ENCODE results near the gene RARA.

RARA gene

DNA sequence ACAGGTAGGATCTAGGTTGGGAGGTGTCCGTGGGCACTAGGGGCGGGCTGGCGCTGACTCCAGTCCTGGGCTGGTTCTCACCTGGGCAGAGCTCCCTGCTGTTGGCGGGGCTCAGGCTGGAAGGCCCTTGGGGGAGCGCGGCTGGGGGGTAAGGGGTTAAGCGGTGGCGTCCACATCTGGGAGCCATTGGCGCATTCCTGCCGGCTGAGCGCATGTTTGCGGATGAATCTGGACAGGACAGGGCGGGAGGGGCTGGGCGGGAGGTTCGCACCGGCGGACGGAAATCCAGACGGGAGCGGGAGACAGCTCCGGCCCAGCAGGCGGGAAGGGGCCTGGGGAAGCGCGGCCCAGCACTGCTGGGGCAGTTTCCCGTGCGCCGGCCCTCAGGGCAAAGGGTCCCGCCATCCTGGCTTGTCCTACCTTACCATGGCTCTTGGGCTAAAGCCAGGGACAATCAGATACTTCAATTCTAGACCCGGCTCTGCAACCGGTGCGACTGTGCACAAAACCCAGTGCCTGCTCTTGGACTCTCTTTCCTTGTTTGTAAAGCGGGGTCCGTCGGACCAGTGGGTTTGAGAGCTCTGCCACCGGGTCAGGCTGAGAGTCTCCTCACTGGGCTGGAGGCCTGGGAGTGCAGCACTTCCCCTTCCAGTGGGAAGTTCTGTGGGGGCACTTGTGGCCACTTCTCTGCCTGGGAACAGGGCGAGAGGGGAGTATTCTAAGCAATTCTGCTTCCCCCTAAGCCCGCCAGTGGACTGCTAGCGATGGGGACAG lies 7.8 kb downstream of the RARA start:
- no peak for DNase-seq

DNA sequence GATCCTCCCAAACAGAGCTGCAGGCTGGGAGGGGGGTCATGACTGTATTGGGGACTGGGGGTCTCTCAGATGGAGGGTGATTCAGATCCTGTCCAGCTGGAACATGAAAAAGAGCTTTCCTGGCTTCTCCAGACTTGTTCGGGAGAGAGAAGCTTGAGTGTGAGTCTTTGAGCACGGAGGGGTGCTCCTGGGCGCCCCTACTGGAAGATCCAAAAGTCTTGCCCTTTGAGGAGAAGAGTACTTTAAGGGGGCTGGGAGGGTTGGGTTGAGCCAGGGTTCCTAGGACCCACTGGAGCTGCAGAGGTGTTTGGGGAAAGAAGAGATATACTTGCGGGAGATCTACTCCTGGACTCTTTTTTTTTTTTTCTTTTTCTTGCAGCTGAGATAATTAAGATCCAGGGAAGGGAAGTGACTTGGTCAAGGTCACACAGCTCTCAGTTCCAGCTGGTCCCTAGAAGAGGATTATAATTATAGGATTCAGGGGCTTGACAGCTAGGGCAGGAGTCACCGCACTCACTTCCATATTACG lies 8.4 kb downstream of the RARA start:
- peak; percentile 65 for DNase-seq

DNA sequence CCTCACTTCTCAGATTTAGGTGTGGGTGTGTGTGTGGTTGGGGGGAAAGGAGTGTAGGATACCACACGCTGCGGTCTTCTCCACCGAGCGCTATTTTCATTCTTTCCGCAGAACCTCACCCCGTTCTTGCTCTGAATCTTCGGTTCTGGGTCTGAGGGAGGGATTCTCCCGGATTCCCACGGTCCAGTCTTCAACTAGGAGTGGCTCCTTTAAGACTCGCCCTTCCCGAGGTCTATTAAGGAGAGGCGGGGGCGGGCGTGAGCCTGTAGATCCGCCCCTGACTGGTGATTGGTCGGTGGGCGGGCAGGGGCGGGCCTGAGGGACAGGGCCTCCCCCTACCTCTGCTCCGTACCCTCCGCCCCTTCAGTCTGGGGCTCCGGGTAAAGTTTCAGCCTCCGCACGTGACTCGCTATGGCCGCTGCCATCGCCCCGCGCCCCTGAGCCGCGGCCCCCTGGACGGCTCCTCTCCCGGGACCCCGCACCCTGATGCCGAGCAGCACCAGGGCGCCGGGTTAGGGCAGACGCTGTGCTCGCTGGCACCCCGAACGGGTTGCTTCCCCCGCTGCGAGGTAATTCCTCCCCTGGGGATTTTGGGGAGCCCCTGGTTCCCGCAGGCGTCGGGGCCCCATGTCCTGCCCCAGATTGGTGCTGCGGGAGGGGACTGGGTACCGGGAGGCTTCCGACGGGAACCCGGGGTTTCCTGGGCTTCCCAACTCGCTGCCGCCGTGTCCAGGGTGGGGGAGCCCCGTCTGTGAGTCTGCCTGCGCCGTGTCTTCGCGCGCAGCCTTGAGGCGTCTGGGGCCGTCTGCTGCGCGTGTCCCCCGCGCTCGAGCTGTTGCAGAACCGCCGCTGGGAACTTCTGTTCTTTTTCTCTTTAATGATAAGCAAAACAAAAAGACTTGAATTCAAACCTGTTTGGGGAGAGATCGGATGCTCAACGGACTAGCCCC lies 9.2 kb downstream of the RARA start:
- DNase-seq, result peak; percentile 94

DNA sequence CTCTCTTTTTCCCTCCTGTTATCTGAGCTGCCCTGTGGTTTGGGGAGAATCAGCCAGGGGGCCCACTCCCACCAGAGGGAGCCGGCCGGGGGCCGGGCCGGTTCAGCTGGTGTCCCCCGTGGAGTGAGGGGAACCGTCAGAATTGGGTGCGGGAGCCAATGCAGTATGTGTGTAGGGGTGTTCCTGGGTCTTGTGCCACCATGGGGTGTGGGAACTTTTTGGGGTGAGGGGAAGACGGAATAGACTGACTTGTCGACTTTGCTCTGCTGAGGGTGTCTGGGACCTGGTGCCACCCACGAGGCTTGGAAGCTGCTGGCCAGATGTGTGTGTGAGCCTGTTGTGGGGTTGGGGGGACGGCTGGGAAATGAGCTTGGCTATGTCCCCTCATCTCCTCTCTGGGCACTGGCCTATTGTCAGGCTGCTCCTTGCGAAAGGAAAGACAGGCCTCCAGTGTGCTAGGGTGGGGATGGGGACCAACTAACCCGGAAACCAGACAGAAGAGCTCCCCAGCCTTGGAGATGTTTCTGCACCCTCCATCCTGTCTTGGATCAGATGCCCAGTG lies 9.9 kb downstream of the RARA start:
- no peak for DNase-seq

DNA sequence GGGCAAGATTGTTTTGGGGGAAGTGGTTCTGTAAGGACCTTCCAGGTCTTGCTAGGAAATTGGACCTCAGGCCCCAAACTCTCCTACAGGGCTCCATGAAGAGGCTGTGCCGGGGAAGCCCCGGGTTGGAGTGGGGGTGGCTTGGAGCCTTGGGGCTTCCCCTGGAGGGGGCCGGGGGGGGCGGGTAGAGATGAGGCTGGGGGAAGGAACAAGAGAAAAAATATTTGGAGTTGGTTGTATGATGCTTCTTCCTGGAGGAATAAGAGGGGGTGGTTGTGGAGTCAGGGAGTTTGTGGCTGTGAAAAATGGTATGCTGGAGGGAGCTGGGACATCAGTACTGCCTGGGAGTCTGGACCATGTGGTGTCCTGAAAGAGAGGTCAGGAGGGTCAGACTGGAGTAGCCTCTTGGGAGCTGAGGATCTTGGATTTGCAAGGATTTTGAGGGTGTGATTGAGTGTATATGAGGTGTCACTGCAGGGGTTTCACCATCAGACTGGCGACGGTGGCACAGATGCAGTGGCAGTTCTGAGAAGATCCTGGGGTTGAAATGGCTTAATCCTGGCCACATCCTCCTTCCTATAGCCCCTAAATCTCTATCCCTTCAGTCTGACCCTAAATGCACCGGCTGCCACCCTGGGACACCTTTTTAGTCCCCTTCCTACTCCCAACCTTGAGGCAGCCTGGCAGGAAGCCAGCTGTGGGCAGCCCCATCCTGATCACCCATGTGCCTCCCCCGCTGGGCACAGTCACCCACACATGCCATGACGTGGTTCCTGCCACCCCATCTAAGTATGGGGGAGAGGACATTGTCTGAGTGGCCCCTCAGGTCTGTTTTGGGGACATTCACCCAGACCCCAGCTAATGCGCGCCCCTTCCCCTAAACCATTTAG lies 10.9 kb downstream of the RARA start:
- DNase-seq, result peak; percentile 68

DNA sequence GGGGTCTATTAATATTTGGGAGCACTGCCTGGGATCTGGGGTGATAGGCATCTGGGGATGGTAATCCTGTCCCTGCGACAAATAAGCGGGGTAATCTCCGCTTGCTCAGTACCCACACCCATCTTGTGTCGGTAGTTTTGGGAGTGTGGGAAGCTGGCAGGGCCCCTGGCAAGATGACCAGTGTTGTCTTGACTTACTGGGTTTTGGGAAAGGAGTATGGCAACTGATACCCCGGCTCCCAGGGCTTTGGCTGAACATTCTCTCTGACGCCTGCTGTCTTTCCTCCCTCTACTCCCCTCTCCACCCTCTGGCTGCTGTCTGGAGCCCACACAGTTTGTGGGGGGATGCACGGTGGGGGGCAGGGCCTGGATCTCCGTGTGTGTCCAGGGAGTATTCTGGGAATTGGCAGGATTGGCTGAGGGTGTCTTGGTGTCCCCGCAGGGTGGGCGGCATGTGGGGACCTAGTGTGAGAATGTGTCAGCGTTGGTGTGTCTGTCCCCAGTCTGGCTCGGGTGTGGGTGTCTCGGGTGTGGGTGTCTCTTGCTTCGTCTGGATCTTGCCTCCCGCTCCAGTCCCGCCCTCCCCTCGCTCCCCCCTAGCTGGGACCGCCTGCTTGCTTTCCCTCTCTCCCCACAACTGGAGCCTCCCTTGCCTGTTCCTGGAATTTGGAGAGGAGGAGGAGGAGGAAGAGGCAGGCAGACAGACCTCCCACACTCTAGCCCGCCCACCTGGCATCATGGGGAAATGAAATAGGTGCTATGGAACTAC lies 12.0 kb downstream of the RARA start:
- no peak for DNase-seq

DNA sequence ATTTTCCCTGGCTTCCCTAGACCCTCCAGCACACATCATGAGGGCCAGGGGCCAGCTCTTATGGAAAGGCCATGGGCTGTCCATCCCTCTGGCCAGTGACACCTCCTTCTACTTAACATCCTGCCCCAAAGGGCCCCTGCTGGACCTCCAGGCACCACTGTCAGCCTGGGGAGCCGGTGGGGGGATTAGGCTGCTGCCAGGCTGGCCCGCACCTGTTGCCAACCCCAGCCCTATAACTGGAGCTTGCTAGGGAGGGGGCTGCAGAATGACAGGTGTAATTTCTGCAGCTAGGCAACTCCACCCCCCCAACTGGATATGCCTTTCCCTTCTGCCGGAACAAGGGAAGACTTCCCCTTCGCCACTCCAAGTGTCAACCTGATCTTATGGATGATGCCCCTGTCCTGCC lies 12.5 kb downstream of the RARA start:
- no peak for DNase-seq

DNA sequence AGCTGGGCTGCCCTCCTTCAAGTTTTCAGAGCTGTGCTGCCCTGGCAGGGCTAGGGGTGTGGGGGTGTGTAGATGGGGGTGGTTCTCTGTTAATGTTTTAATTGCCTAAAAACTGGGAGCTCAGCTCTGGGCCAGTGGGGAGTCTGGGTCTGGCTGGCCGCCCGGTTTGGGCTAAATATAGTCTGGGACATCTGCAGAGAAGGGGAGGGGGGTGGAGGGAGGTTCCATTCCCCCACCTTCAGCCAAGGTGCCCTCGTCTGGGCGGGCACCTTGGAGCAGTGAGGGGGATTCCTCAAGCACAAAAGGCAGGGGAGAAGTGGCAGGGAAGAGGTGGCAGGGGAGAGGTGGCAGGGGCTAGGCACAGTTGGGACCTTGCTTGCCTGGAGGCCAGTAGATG lies 13.0 kb downstream of the RARA start:
- DNase-seq, result no peak

DNA sequence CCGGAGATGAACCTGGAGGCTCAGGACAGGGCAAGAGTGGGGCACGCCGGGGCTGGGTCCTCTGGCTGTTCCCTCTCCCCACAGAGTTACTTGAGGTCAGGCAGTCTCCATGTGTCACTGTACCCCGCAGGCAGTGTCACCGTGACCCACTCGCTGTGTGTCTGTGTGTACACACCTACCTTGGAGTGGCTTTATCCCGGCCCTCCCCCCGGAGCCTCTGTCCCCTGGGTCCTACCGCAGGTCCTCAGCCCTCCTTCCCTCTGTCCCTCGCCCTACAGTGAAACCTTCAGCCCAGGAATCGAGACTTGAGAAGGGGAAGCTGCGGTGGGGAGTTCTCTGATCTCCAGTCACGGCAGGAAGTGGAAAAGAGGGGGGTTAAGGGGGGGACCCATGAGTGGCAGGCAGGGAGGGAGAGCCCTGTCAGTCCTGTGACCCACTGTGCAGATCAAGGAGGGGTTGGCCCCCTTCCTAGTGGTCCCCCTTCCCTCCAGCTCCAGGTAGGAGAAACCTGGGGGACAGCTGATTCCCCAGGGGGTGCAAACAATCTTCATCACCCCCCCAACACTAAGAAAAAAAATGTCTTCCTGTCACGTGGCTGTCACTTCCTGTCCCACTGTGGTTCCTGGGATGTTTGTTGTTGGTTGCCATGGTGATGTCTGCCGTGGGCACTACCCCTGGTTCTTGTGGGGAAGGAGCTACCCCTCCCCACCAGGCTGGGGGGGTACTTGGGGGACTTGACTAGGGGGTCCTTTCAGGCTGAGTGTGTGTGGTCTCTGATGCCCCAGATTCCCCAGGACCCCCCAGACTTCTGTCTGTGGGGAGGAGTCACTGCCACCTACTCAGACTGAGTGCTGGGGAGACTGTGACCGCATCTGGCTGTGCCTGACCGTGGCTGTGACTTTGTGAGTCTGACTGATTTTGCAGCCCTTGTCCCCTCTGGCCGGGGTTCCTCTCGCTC lies 13.7 kb downstream of the RARA start:
- DNase-seq, result peak; percentile 83

DNA sequence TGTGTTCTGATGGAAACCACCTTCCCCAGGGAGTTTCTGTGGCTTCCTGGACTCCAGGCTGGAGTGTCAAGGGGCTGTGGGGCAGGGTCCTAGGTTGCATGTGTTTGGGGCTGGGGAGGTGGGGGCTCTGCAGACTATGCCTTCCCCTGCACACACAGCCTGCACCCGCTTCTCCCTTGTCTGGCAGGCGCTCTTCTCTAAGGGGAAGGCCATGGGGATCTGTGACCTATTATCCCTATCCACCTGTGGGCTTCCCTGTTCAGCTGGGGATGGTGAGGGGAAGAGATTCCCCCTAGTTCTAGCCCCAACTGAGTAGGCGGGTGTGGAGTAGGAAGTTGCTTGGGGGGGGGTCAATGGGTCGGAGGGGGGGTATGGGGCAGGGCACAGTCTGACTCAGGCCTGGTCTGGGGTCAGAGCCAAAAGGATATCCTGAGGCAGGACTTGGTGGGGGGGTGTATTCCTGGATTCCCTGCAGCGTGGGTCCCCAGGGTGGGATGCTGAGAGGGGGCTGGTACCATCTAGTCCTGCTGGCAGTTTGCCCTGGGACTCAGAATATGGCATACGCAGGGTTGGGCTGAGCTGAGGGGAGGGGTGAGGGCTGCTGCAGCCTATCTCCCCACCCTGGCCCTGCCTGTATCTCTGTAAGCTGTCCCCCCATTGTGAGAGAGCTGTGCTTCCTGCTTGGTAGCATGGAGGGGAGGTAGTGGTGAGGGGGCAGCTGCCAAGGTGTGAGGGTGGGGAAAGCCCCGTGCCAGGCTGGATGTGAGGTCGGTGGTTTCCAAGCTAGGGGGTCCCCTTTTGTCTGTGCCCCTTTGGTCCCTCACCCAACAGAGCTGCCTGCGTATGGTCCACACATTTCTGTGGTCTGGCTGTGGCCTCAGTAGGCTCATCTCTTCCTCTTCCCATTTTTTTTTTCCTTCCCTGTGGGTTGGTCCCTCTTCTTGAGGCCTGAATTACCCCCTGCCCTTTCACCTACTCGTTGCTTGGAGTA lies 14.7 kb downstream of the RARA start:
- DNase-seq, result peak; percentile 53

DNA sequence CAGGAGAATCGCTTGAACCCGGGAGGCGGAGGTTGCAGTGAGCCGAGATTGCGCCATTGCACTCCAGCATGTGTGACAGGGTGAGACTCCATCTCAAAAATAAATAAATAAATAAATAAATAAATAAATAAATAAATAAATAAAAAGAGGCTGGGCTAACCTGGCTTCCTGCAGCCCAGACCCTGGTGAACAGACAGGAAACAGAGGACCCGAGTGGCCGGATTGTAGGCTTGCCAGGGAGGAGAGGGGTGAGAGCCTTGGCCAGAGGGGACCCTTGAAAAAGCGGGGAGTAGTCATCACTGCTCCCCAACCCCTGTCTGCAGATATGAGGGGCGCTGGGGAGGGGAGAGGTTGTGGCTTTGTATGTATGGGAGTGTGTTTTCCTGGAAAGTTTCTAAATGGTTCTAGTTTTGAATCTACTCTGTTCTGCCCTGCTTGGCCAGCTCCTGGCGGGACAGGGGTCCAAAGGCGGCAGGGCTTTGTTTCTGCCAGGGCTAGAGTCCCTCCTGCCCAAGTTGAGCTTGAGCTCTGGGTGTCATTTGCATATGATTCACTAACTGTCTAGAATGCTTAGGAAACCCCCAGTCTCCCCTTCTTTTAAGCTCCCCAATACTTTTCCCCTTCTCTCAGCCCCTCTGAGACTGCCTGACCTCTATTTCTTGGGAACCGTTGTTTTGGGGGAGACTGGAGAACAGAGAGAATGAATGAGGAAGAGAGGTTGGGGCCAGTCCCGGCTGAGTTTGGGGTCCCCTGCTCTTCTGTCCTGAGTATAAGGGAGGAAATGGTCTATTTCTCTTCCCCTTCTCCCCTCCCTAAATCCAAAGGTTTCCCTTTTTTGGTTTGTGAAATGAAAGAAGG lies 16.4 kb downstream of the RARA start:
- no peak for DNase-seq

DNA sequence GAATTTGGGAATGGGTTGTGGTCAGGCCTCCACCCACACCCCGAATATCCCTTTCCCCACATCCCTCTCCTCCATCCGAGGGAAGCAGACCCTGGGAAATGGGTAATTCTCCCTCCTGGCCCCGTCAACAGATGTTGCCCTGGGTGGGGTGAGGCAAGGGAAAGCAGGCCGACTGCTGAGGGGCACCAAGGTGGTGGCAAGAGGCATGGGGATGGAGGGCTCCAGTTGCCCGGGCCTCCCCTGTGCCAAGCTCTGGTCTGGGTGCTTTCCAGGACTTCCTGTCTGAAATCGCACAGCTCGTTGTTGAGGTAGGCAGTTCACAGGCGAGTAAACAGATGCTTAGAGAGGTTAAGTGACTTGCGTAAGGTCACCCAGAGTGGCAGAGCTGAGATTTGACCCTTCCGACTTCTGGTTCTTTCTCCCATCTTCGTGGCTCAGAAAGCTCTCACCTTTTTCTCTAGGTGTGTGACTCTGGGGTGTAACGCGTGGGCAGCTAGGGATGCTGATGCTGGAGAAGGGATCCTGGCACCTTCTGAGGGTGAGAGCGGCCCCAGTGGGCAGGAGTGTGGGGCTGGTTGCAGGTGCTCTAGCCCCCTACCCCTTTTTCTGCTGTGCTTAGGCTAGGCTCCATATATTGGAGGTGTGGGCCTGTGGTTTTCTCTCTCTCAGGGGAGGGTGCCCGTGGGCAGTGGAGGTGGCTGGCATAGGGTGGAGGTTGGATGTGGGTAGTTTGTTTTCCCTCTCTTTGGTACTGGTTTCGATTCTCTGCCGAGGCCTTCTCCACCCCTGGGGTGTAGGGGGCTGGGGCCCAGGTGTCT lies 17.2 kb downstream of the RARA start:
- DNase-seq, result peak; percentile 61

DNA sequence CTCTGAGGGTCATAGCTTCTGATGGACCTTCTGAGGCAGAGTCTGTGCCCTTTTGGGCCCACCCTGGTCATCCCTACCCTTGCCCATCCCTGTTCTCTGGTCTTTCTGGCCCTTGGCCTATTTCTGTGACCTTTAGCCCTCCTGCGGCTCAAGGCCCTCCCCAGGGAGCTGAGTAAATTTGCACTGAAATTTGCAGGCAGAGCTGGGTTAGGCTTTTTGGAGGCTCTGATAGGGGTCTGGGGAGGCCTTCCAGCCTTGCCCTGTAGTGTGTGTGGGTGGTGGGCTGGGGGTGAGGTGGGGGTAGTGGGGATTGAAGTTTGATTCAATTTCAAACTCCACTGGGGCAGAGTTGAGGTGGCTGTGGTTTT lies 17.8 kb downstream of the RARA start:
- no peak for DNase-seq

DNA sequence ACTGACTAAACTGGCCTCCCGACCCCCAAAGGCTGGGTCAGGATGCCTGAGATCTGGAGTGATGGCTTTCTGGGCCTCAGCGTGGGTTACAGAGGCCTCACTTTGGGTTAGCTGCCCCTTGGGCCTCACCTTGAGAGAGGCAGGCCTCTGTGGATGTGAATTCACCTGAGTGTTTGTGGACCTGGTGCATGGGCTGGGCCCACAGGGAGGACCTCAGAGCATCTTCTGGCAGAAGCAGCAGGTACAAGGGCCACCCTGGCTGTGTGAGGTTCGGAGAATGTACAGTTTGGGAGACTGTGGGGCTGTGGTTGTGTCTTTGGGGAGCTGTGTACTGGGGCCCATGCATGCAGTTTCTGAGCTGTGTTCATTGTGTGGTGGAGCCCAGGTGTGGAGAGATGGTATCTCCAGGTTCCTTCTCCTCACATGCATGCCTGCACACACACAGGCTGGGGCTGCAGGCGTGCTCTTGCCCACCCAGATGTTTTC lies 18.3 kb downstream of the RARA start:
- DNase-seq, result no peak

DNA sequence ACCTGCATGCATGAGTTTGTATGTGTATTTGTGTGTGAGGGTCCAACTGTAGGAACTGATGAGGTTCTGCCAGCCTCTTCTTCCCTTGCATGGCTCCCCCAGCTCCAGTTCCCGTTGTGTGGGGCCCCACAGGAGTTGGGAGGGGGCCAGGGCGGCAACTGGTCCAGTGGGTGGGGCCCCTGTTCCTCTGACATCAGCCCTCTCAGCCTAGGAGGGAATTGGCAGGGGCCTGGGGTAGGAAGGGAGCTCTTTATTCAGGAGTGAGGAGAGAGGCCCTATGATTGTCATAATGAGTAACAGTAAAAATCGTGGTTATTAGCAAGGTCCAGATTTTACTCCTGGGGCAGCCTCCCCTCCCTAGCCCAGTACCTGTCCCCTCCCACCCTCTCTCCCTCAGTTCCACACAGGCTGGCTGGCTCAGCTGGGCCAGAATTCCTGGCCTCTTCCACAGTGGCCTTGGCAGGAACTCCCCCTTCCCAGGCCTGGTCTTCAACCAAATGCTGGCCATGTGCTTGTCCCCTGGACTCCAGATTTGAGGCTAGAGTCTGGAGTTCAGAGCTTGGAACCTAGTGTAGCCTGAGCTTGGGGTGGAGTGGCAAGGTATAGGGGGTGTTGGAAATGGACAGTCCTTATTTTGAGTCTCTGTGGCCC lies 18.9 kb downstream of the RARA start:
- DNase-seq, result no peak

DNA sequence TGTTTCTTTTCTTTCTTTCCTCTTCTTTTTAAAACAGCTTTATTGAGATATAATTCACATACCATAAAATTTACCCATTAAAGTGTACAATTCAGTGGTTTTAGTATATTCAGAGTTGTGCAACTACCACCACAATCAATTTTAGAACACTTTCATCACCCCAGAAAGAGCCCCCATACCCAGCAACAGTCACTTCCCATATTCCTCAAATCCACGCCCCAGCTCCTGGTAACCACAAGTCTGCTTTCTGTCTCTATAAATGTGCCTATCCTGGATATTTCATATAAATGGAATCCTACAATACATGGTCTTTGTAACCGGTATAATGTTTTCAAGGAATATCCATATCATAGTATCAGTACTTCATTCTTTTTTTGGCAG lies 19.4 kb downstream of the RARA start:
- DNase-seq, result no peak

All from activated CD4-positive, alpha-beta T cell treated with anti-CD3 and anti-CD28 coated beads for 48 hours (primary cell).